SK-N-SH (cell line): ENCODE results near the gene TARS1.

Experiments
- CHD2 ChIP-seq: fragments of 150-350 bp; IDR thresholded peaks from 2 replicates; pipeline ENCODE4 v1.6.1; 2018; ENCODE audit warnings: low read length; ENCODE audit not compliant: partially characterized antibody
- GABPA ChIP-seq: IDR thresholded peaks from 2 replicates; pipeline ENCODE4 v1.4.0; 2012; ENCODE audit warnings: low read depth, mild to moderate bottlenecking
- JUND ChIP-seq: IDR thresholded peaks from 2 replicates; pipeline ENCODE4 v1.4.0; 2012
- NRF1 ChIP-seq: IDR thresholded peaks from 2 replicates; pipeline ENCODE4 v1.6.1; 2012; ENCODE audit warnings: low read depth, mild to moderate bottlenecking, low read length
- POLR2AphosphoS5 ChIP-seq: IDR thresholded peaks from 2 replicates; pipeline ENCODE4 v1.6.1; 2012; ENCODE audit warnings: low read depth, low read length
- RAD21 ChIP-seq: IDR thresholded peaks from 2 replicates; pipeline ENCODE4 v1.6.1; 2012; ENCODE audit warnings: mild to moderate bottlenecking, low read length
- SMC3 ChIP-seq: IDR thresholded peaks from 2 replicates; pipeline ENCODE4 v1.6.1; 2012; ENCODE audit warnings: low read depth, low read length, improper control_type of control experiment
- TAF1 ChIP-seq: IDR thresholded peaks from 2 replicates; pipeline ENCODE4 v1.6.1; 2012; ENCODE audit warnings: low read depth, mild to moderate bottlenecking, low read length, moderate library complexity, borderline replicate concordance
- TF ChIP-seq, protein P1 (sequence below): fragments of 200-600 bp; sonication (generic); IDR thresholded peaks from 2 replicates; pipeline ENCODE4 v1.6.1; 2017; ENCODE audit warnings: antibody characterized with exemption, mild to moderate bottlenecking, moderate library complexity

DNA sequence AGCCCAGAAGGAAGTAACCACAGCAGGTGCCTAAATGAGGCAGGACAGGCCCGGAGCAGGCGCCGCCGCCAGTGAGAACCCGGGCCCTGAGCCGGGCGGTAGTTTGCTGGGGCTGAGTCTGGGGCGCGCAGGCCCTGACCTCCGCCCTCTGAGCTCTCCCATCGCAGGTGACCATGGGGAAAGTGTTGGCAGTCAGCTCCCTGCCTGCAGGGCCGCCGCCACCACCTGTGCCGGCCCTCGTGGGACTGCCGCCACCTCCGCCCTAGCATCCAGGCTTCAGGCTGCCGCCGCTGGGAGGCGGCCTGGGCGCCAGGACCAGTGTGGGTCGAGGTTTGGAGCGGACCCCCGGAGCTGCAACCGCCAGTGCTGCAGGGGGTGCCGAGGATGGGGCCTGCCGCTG is 61.1 kb downstream of the TARS1 start:
- TF ChIP-seq CHD2 = no peak
- TF ChIP-seq, protein P1, sequence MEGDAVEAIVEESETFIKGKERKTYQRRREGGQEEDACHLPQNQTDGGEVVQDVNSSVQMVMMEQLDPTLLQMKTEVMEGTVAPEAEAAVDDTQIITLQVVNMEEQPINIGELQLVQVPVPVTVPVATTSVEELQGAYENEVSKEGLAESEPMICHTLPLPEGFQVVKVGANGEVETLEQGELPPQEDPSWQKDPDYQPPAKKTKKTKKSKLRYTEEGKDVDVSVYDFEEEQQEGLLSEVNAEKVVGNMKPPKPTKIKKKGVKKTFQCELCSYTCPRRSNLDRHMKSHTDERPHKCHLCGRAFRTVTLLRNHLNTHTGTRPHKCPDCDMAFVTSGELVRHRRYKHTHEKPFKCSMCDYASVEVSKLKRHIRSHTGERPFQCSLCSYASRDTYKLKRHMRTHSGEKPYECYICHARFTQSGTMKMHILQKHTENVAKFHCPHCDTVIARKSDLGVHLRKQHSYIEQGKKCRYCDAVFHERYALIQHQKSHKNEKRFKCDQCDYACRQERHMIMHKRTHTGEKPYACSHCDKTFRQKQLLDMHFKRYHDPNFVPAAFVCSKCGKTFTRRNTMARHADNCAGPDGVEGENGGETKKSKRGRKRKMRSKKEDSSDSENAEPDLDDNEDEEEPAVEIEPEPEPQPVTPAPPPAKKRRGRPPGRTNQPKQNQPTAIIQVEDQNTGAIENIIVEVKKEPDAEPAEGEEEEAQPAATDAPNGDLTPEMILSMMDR = no peak
- no peak for TF ChIP-seq RAD21
- no peak for TF ChIP-seq TAF1
- no peak for TF ChIP-seq GABPA
- TF ChIP-seq NRF1 = no peak
- no peak for TF ChIP-seq SMC3
- no peak for TF ChIP-seq JUND
- no peak for TF ChIP-seq POLR2AphosphoS5
